ENCODE data around the gene LRRC59. TPM values are rescaled to one million over a fixed set of nuclear protein-coding genes. Genes with fewer than 3 reads are reported as not detected.

LRRC59 gene
- total and polyA plus RNA-seq, 2 of the 13 experiments (the other 11 are each of a cell fraction or from before 2014, with no cell fraction given): 87.3 to 222 TPM

GRCh38 chr17:50397111-50397918 lies at the start of gene LRRC59 (continued):
- TF ChIP-seq DNMT1 (CRISPR knock-in tag; IDR thresholded peaks at IDR 0.05) (peak; percentile 100), E2F2 (CRISPR knock-in tag; IDR thresholded peaks at IDR 0.05; ENCODE audit: borderline replicate concordance) (peak; percentile 69; the same call in 1 of the 2 replicates), ARHGAP35 (CRISPR knock-in tag; IDR thresholded peaks at IDR 0.05; ENCODE audit: borderline replicate concordance) (peak; percentile 99), KDM5B (CRISPR knock-in tag; IDR thresholded peaks at IDR 0.05; ENCODE audit: borderline replicate concordance) (peak; percentile 99), ZIK1 (CRISPR knock-in tag; IDR thresholded peaks at IDR 0.05; ENCODE audit: borderline replicate concordance, low read depth) (peak; percentile 98), ATF6 (CRISPR knock-in tag; conservative IDR thresholded peaks at IDR 0.05) (0 out of 2 replicates have a peak, but pooled peaks have one; percentile 30), ZNF75D (CRISPR knock-in tag; IDR thresholded peaks at IDR 0.05; ENCODE audit: borderline replicate concordance) (no peak), BRCA1 (CRISPR knock-in tag; IDR thresholded peaks at IDR 0.05) (peak; percentile 88; the same call in 1 of the 2 replicates), JARID2 (CRISPR knock-in tag; IDR thresholded peaks at IDR 0.05; ENCODE audit: insufficient replicate concordance) (peak; percentile 92), ASH2L (IDR thresholded peaks at IDR 0.05; ENCODE audit: insufficient read length, low read depth, low read length) (peak; percentile 91), GATA4 (IDR thresholded peaks at IDR 0.05; ENCODE audit: borderline replicate concordance, low read depth) (no peak), STAT6 (CRISPR knock-in tag; IDR thresholded peaks at IDR 0.05; ENCODE audit: borderline replicate concordance) (no peak; the same call in 1 of the 2 replicates), ZNF296 (CRISPR knock-in tag; conservative IDR thresholded peaks at IDR 0.05) (peak; percentile 89), ZNF839 (CRISPR knock-in tag; IDR thresholded peaks at IDR 0.05; ENCODE audit: borderline replicate concordance) (peak; percentile 92), ZNF138 (CRISPR knock-in tag; IDR thresholded peaks at IDR 0.05; ENCODE audit: low read depth) (peak; percentile 98)
- TF ChIP-seq, protein P1, sequence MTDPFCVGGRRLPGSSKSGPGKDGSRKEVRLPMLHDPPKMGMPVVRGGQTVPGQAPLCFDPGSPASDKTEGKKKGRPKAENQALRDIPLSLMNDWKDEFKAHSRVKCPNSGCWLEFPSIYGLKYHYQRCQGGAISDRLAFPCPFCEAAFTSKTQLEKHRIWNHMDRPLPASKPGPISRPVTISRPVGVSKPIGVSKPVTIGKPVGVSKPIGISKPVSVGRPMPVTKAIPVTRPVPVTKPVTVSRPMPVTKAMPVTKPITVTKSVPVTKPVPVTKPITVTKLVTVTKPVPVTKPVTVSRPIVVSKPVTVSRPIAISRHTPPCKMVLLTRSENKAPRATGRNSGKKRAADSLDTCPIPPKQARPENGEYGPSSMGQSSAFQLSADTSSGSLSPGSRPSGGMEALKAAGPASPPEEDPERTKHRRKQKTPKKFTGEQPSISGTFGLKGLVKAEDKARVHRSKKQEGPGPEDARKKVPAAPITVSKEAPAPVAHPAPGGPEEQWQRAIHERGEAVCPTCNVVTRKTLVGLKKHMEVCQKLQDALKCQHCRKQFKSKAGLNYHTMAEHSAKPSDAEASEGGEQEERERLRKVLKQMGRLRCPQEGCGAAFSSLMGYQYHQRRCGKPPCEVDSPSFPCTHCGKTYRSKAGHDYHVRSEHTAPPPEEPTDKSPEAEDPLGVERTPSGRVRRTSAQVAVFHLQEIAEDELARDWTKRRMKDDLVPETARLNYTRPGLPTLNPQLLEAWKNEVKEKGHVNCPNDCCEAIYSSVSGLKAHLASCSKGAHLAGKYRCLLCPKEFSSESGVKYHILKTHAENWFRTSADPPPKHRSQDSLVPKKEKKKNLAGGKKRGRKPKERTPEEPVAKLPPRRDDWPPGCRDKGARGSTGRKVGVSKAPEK (CRISPR knock-in tag; IDR thresholded peaks at IDR 0.05; ENCODE audit: borderline replicate concordance): peak; percentile 100; the same call in 1 of the 2 replicates
- TF ChIP-seq, protein P2, sequence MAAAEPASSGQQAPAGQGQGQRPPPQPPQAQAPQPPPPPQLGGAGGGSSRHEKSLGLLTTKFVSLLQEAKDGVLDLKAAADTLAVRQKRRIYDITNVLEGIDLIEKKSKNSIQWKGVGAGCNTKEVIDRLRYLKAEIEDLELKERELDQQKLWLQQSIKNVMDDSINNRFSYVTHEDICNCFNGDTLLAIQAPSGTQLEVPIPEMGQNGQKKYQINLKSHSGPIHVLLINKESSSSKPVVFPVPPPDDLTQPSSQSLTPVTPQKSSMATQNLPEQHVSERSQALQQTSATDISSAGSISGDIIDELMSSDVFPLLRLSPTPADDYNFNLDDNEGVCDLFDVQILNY (CRISPR knock-in tag; conservative IDR thresholded peaks at IDR 0.05): peak; percentile 89

All from HepG2 (cell line).